Measurements from ENCODE around the gene CFAP20DC.

DNA sequence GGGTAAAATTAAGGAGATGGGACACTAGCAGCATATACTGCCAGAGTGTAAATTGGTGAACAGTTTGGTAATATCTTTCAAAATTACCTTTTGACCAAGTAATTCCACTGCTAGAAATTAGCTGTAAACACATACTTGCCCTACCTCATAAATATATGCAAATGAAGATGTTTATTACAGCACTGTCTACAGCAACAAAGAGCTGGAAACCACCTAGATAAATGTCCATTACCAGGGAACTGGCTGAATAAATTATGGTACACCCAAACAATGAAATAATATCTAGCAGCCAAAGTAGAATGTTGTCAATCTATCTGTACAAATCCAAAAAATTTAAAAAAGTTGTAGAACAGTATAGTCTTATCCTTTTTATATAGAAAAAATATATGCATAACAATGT lies 277.4 kb downstream of the CFAP20DC start:
- TF ChIP-seq, protein P1, sequence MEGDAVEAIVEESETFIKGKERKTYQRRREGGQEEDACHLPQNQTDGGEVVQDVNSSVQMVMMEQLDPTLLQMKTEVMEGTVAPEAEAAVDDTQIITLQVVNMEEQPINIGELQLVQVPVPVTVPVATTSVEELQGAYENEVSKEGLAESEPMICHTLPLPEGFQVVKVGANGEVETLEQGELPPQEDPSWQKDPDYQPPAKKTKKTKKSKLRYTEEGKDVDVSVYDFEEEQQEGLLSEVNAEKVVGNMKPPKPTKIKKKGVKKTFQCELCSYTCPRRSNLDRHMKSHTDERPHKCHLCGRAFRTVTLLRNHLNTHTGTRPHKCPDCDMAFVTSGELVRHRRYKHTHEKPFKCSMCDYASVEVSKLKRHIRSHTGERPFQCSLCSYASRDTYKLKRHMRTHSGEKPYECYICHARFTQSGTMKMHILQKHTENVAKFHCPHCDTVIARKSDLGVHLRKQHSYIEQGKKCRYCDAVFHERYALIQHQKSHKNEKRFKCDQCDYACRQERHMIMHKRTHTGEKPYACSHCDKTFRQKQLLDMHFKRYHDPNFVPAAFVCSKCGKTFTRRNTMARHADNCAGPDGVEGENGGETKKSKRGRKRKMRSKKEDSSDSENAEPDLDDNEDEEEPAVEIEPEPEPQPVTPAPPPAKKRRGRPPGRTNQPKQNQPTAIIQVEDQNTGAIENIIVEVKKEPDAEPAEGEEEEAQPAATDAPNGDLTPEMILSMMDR (IDR thresholded peaks at IDR 0.05; ENCODE audit: low read depth, low read length, poor library complexity, severe bottlenecking) = no peak
- no peak for TF ChIP-seq EZH2phosphoT487 (IDR thresholded peaks at IDR 0.05; ENCODE audit: borderline replicate concordance, low read length)
